ENCODE measurements around the gene ARHGEF38.

Gene ARHGEF38

GRCh38 chr4:105645440-105645839, 93.0 kb downstream of the ARHGEF38 start:
- Histone ChIP-seq H3K27me3 (ENCODE audit: insufficient read depth, low read length) (no peaks in the 10 kb centered on the region), H3K9me2 (ENCODE audit: low read depth, low read length) (no peaks in the 10 kb centered on the region), H2AFZ (ENCODE audit: low read length) (no peak overlapping the region), H3K79me2 (ENCODE audit: insufficient read depth, low read length) (no peaks in the 10 kb centered on the region), H3K4me1 (ENCODE audit: insufficient read depth, low read length, severe bottlenecking) (peaks cover 9% of the 10 kb centered on the region), H3K4me3 (ENCODE audit: low read depth, low read length, poor library complexity, severe bottlenecking) (no peak overlapping the region), H3K9ac (ENCODE audit: low read length) (no peak overlapping the region), H3K9me3 (ENCODE audit: low read length) (no peaks in the 10 kb centered on the region), H3K36me3 (ENCODE audit: insufficient read depth, low read length) (no peaks in the 10 kb centered on the region), H3F3A (ENCODE audit: insufficient read depth, low read length) (no peaks in the 10 kb centered on the region), H4K20me1 (ENCODE audit: insufficient read depth, low read length) (no peaks in the 10 kb centered on the region), H3K27ac (ENCODE audit: low read depth, low read length, poor library complexity, severe bottlenecking) (no peak overlapping the region), H3K4me2 (ENCODE audit: low read length) (no peak overlapping the region)
- TF ChIP-seq CTCF (IDR thresholded peaks at IDR 0.05; ENCODE audit: low read length) (no peak), EZH2 (IDR thresholded peaks at IDR 0.05; ENCODE audit: borderline replicate concordance, low read length) (no peak)

GRCh38 chr4:105650190-105650589, 97.8 kb downstream of the ARHGEF38 start:
- Histone ChIP-seq H3K9ac (ENCODE audit: low read length) (no peak overlapping the region), H3K4me2 (ENCODE audit: low read length) (no peak overlapping the region)

GRCh38 chr4:105651884-105652283, 99.5 kb downstream of the ARHGEF38 start:
- Histone ChIP-seq H3K9ac (ENCODE audit: low read length) (no peak overlapping the region), H3K9me2 (ENCODE audit: low read depth, low read length) (no peaks in the 10 kb centered on the region), H4K20me1 (ENCODE audit: insufficient read depth, low read length) (no peaks in the 10 kb centered on the region), H2AFZ (ENCODE audit: low read length) (no peak overlapping the region), H3K4me1 (ENCODE audit: insufficient read depth, low read length, severe bottlenecking) (no peaks in the 10 kb centered on the region), H3K79me2 (ENCODE audit: insufficient read depth, low read length) (no peaks in the 10 kb centered on the region), H3K36me3 (ENCODE audit: insufficient read depth, low read length) (no peaks in the 10 kb centered on the region), H3K27me3 (ENCODE audit: insufficient read depth, low read length) (no peaks in the 10 kb centered on the region), H3K4me3 (ENCODE audit: low read depth, low read length, poor library complexity, severe bottlenecking) (no peak overlapping the region), H3K27ac (ENCODE audit: low read depth, low read length, poor library complexity, severe bottlenecking) (no peak overlapping the region), H3K9me3 (ENCODE audit: low read length) (no peaks in the 10 kb centered on the region), H3F3A (ENCODE audit: insufficient read depth, low read length) (no peaks in the 10 kb centered on the region), H3K4me2 (ENCODE audit: low read length) (no peak overlapping the region)
- TF ChIP-seq EZH2 (IDR thresholded peaks at IDR 0.05; ENCODE audit: borderline replicate concordance, low read length) (no peak), CTCF (IDR thresholded peaks at IDR 0.05; ENCODE audit: low read length) (no peak)

More at GRCh38 chr4:105650190-105650589, 97.8 kb downstream of the ARHGEF38 start:
- no peaks in the 10 kb centered on the region for H3K9me2 ChIP-seq (ENCODE audit: low read depth, low read length)
- no peaks in the 10 kb centered on the region for H3K27me3 ChIP-seq (ENCODE audit: insufficient read depth, low read length)
- no peaks in the 10 kb centered on the region for H3F3A ChIP-seq (ENCODE audit: insufficient read depth, low read length)
- no peaks in the 10 kb centered on the region for H3K9me3 ChIP-seq (ENCODE audit: low read length)
- no peaks in the 10 kb centered on the region for H3K79me2 ChIP-seq (ENCODE audit: insufficient read depth, low read length)
- no peak overlapping the region for H3K27ac ChIP-seq (ENCODE audit: low read depth, low read length, poor library complexity, severe bottlenecking)
- no peaks in the 10 kb centered on the region for H3K4me1 ChIP-seq (ENCODE audit: insufficient read depth, low read length, severe bottlenecking)
- no peaks in the 10 kb centered on the region for H4K20me1 ChIP-seq (ENCODE audit: insufficient read depth, low read length)
- no peaks in the 10 kb centered on the region for H3K36me3 ChIP-seq (ENCODE audit: insufficient read depth, low read length)
- no peak for TF ChIP-seq CTCF (IDR thresholded peaks at IDR 0.05; ENCODE audit: low read length)
- TF ChIP-seq EZH2 (IDR thresholded peaks at IDR 0.05; ENCODE audit: borderline replicate concordance, low read length), result no peak
- no peak overlapping the region for H3K4me3 ChIP-seq (ENCODE audit: low read depth, low read length, poor library complexity, severe bottlenecking)
- H2AFZ ChIP-seq (ENCODE audit: low read length), result no peak overlapping the region

All from OCI-LY1 (cell line).